HG02884 (cell line): ENCODE measurements around the gene GIT2.
"Not testable (repeated sequence)": the region's sequence is repeated elsewhere in the genome, so short reads cannot be mapped to it uniquely, and the experiment has no call there.

Experiments
- ATAC-seq: cut with Tn5 transposase; IDR thresholded peaks from one replicate; pipeline ENCODE4 v1.9.1; 2021; ENCODE audit warnings: mild to moderate bottlenecking, moderate library complexity; ENCODE audit not compliant: unreplicated experiment

The GIT2 gene

GRCh38 chr12:110005319-110005973 lies 9.3 kb upstream of the GIT2 start:
- ATAC-seq: peak; percentile 61

- ATAC-seq: peak; percentile 64
These were observed 8.4 kb upstream of the GIT2 start for GRCh38 chr12:110004598-110004997.

GRCh38 chr12:110002676-110003515 lies 6.7 kb upstream of the GIT2 start:
- ATAC-seq: no peak

GRCh38 chr12:110001596-110001995 lies 5.4 kb upstream of the GIT2 start:
- ATAC-seq: no peak

- ATAC-seq: no peak
These were observed 3.9 kb upstream of the GIT2 start for GRCh38 chr12:109999983-110000505.

GRCh38 chr12:109999649-109999971 lies 3.4 kb upstream of the GIT2 start:
- no peak for ATAC-seq

GRCh38 chr12:109998904-109999648 lies 2.9 kb upstream of the GIT2 start, which contains the start of gene ANKRD13A:
ANKRD13A (plus strand) TSS chr12:109999430; CDS start chr12:109999689, 259 bp downstream.
- peak; percentile 40 for ATAC-seq

GRCh38 chr12:109998241-109998903 lies 2.2 kb upstream of the GIT2 start:
- ATAC-seq: no peak

- ATAC-seq: no peak
These were observed 1.2 kb upstream of the GIT2 start for GRCh38 chr12:109997393-109997792.

- ATAC-seq: no peak
These were observed 300 bp upstream of the GIT2 start for GRCh38 chr12:109996483-109996853.

- no peak for ATAC-seq
These were observed 845 bp downstream of the GIT2 start for GRCh38 chr12:109995361-109995685.

- no peak for ATAC-seq
These were observed 1.6 kb downstream of the GIT2 start for GRCh38 chr12:109994401-109995175.

GRCh38 chr12:109993091-109993490 lies 3.1 kb downstream of the GIT2 start:
- ATAC-seq: no peak

GRCh38 chr12:109991586-109991985 lies 4.6 kb downstream of the GIT2 start:
- no peak for ATAC-seq

GRCh38 chr12:109989380-109989779 lies 6.8 kb downstream of the GIT2 start:
- ATAC-seq: no peak

- ATAC-seq: no peak
These were observed 7.3 kb downstream of the GIT2 start for GRCh38 chr12:109988903-109989302.

GRCh38 chr12:109988274-109988673 lies 7.9 kb downstream of the GIT2 start:
- no peak for ATAC-seq

- no peak for ATAC-seq
These were observed 8.6 kb downstream of the GIT2 start for GRCh38 chr12:109987615-109988014.

GRCh38 chr12:109986236-109986635 lies 9.9 kb downstream of the GIT2 start:
- not testable (repeated sequence) for ATAC-seq

- ATAC-seq: no peak
These were observed 12.6 kb downstream of the GIT2 start for GRCh38 chr12:109983432-109984142.
